ENCODE measurements around the gene EI24.

- no peak for TF ChIP-seq CTCF (IDR thresholded peaks at IDR 0.05; ENCODE audit: insufficient read depth, low read depth, low read length)
- no peak for TF ChIP-seq EZH2 (IDR thresholded peaks at IDR 0.05; ENCODE audit: insufficient read depth, low read length)
Observed at GRCh38 chr11:125625225-125625629, 56.0 kb downstream of the EI24 start.

Data from astrocyte (in vitro differentiated cells and primary cell).